Measurements from ENCODE around the gene RABGAP1L.
"Not testable (repeated sequence)": the region's sequence is repeated elsewhere in the genome, so short reads cannot be mapped to it uniquely, and the experiment has no call there.

RABGAP1L gene

DNA sequence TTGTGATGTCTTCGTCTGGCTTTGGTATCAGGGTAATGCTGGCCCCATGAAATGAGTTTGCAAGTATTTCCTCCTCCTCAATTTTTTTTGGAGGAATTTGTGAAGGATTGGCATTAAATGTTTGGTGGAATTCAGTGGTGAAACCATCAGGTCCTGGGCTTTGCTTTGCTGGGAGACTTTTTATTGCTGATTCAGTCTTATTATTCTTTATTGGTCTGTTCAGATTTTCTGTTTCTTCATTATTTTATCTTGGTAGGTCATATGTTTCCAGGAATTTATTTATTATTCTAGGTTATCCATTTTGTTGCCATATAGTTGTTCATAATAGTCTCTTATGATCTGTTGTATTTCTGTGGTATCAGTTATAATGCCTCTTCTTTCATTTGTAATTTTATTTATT lies 126.7 kb downstream of the RABGAP1L start:
- in situ Hi-C loops (cut with MboI; ENCODE audit: low sequenced_read_pairs): no loop called here

DNA sequence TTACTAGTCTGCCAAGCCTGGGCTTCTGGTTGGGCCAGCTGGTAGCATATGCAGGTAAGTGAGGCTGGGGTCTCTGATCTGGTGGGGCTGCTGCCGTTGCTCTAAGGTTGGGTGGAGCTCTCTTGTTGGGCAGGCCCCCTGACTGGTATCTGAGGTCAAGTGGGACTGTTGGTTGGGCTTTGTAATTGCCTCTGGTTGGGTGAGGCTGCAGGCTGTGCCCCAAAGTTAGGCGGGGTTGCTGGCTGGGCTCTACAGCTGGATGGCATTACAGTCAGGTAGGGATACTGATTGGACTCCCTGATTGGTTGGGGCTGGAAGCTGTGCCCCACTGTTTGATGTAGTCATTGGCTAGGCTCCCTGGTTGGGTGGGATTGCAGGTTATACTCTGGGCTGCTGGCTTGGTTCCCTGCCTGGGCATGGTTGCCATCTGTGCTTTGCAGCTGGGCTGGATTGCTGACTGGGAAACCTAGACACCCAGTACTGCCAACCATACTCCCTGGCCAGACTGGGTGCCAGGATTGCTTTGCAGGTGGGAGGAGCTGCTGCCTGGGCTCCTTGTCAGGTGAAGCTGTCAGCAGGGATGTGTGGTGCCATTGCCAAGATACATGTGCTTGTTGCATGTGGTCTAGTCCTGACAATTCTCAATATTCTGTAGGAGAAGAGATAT lies 130.5 kb downstream of the RABGAP1L start:
- in situ Hi-C loops (cut with MboI; ENCODE audit: low sequenced_read_pairs): no loop called here

DNA sequence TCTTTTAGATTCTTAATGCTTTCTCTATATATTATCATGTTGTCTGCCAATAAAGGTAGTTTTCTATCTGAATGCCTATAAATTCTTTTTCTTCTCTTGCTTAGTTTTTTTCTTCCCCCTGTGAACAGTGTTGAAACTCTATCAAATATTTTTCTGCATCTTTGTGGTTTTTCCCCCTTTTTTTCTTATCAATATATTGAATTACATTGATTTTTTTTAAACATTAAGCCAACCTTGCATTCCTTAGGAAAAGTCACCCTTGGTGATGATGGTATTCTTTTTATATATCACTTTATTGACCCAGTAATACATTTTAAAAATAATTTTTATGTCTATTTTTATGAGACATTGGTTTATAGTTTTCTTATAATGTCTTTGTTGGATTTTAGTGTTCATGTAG lies 131.7 kb downstream of the RABGAP1L start:
- in situ Hi-C loops (cut with MboI; ENCODE audit: low sequenced_read_pairs): no loop called here

DNA sequence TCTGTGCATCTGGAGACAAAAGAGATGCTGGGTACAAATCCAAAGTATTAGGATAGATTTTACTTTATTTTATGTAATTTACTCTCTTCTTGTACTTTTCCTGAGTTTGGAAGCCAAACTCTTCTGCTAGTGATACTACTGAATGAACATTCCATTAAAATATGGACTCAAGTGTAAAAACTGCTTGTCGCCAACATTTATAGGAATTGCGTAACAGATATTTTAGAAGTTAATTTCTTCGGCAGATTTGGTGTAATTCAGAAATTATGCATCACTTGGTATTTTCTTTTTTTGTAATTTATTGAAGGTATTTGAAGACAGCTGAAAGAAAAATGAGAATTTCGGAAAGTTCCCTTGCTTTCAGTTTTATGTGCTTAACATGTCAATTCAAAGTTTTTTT lies 137.0 kb downstream of the RABGAP1L start:
- in situ Hi-C loops (cut with MboI; ENCODE audit: low sequenced_read_pairs): no loop called here

DNA sequence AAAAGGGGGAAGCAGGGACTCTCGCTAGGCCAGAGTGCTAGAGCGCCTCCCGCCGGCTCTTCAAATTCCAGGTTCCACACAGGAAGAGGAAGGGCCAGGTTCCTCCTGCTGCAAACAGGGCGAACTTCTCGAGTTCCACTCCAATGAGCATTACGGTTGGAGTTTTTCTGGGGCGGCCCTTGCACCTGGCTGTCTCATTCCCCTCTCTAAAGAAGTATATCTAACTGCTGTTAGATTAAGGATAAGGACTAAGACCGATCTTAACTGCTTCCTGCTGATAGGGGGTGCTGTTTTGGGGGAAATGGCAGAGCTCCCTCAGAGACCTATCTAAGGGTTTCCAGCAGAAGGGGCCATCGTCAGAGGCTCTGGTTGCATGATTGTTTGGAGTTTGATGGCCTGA lies 138.0 kb downstream of the RABGAP1L start:
- in situ Hi-C loops (cut with MboI; ENCODE audit: low sequenced_read_pairs): no loop called here

DNA sequence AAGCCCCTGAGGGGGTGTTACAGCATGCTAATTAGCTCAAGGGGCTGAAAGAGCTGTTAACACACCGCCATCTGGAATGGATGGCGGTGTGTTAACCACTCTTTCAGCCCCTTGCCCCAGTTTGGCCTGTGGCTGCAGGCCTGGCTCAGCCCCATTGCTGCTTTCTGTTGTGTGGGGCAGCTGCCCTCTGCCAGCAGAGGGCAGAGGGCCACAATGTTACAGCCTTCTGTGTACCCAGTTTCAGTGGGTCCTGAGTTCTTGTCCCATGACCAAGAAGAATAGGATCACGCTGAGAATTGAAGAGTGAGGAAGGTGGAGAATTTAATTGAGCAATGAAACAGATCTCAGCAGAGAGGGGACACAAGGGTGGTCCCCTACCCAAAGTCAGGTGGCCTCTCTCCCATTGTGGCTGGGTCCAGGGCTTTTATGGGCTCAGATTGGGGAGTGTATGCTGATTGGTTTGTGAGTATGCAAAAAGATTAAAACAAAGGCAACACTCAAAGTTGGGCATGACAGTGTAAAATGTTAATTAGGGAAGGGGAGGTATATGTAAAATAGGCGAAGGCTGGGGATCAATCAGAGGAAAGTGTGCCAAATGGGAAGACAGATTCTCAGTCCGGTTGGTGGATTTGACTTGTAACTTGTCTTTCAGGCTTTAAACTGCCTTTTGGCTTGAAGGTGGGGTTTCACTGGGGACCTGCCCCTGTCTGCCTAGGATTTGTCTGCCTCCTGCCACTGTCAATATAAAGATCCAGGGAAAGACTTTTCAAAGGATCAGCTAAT lies 142.2 kb downstream of the RABGAP1L start:
- in situ Hi-C loops (cut with MboI; ENCODE audit: low sequenced_read_pairs): no loop called here

DNA sequence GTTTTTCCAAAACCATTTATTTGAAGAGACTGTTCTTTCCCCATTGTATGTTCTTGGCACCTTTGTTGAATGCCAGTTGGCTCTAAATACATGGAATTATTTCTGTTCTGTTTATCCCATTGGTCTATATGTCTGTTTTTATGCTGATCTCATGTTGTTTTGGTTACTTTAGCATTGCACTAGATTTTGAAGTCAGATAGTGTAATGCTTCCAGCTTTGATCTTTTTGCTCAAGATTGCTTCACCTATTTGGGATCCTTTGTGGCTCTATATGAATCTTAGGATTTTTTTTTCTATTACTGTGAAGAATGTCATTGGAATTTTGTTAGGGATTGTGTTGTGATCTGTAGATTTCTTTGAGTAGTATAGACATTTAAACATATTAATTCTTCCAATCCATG lies 149.3 kb downstream of the RABGAP1L start:
- in situ Hi-C loops (cut with MboI; ENCODE audit: low sequenced_read_pairs): no loop called here

DNA sequence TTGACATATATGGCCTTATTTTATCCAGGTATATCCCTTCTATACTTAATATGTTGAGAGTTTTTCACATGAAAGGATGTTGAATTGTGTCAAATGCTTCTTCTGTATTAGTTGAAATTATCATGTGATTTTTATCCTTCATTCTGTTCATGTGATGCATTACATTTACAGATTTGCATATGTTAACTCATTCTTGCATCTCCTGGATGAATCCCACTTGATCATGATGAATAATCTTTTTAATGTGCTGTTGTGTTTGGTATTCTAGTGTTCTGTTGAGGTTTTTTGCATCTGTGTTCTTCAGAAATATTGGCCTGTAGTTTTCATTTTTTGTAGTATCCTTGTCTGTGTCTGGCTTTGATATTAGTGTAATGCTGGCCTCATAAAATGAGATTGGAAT lies 150.2 kb downstream of the RABGAP1L start:
- in situ Hi-C loops (cut with MboI; ENCODE audit: low sequenced_read_pairs): no loop called here

DNA sequence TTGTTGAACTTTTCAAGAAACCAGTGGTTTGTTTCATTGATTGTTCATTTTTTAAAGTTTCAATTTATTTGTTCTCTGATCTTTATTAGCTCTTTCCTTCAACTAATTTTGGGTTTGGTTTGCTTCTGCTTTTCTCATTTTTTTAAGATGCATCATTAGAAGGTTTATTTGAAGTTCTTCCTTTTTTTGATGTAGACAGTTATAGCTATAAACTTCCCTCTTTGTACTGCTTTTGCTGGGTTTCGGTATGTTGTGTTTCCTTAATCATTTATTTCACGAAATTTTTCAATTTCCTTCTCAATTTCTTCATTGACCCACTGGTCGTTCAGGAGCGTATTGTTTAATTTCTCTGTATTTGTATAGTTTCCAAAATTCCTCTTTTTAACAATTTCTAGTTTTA lies 155.1 kb downstream of the RABGAP1L start:
- in situ Hi-C loops (cut with MboI; ENCODE audit: low sequenced_read_pairs): no loop called here

DNA sequence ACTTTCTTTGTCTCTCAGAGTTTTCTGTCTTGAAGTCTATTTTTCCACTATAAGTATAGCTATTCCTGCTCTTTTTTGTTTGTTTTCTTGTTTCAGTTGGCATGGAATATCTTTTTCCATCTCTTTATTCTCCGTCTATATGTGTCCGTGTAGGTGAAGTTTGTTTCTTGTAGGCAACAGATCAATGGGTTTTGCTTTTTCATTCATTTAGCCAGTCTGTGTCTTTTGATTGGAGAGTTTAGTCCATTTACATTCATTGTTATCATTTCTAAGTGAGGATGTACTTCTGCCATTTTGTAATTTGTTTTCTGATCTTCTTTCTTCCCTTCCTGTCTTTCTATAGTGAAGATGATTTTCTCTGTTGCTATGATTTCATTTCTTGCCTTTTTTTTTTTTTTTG lies 155.9 kb downstream of the RABGAP1L start:
- in situ Hi-C loops (cut with MboI; ENCODE audit: low sequenced_read_pairs): no loop called here

DNA sequence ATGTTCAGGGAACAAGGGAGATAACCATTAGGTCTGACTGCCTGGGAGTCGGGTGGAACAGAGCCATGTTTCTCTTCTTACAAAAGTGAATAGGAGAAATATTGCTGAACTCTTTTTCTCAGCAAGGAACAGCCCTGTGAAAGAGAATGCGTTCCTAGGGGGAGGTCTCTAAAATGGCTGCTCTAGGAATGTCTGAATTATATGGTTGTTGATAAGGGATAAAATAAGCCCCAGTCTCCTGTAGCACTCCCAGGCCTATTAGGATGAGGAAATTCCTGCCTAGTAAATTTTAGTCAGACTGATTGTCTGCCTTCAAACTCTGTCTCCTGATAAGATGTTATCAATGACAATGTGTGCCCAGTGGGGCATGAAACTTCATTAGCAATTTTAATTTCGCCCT lies 161.6 kb downstream of the RABGAP1L start:
- in situ Hi-C loops (cut with MboI; ENCODE audit: low sequenced_read_pairs): not testable (repeated sequence)

DNA sequence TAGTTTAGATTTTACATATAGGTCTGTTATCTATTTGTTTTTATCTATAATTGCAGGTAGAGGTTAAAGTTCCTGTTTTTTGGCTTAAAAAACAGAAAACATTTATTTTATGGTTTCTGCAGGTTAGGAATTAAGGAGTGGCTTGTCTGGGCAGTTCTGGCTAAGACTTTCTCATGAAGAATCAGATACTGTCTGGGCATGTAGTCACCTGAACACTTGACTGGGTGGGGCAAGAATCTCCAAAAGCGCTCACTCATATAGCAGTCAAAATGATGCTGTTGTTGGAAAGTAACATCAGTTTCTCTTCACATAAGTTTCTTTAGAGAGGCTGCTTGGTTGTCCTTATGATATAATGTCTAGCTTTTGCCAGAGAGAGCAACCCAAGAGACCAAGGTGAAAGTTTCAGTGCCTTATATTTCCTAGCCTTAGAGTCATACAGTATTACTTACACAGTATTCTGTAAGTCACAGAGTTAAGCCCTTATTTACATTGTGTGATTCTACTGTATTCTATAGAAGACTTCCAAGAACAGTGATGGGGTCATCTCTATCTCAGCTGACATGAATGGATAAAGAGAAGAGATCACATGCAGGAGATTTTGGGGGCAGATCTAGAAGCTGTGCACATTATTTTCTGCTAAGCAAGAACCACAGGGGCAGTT lies 163.0 kb downstream of the RABGAP1L start:
- in situ Hi-C loops (cut with MboI; ENCODE audit: low sequenced_read_pairs): no loop called here

DNA sequence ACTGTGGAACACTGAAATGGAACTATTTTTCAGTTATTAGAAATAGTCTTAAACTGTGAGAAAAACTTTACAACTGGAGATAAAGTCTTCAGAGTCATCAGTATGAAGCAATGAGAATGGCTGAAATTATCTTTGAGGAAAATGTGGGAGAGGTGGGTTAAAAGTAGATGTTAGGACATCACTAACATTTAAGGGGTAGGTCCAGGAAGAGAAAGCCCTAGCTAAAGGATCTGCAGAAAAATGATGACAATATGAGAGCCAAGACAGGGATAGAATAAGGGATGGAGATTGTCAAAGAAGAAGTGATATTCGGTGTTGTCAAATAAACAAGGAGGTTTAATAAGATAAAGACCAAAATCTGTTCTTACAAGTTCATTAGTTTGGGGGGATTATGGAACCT lies 165.2 kb downstream of the RABGAP1L start:
- in situ Hi-C loops (cut with MboI; ENCODE audit: low sequenced_read_pairs): no loop called here

DNA sequence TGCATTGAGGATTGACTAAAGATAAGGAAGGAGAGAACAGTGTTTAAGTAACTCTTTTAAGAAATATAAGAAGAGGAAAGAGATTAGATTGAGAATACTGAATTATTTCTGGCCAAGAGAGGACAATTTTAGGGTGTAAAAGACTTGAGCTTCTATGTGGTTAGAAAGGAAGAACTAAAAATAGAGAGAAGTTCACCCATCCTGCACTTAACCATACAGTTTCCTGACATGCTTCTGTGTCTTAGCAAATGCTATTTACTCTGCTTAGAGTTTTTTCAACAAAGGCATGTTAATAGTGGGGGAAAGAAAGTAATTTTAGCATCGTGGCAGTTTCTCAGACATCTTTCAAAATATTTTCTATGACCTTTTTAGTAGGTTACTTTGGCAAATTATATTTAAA lies 165.6 kb downstream of the RABGAP1L start:
- in situ Hi-C loops (cut with MboI; ENCODE audit: low sequenced_read_pairs): no loop called here

DNA sequence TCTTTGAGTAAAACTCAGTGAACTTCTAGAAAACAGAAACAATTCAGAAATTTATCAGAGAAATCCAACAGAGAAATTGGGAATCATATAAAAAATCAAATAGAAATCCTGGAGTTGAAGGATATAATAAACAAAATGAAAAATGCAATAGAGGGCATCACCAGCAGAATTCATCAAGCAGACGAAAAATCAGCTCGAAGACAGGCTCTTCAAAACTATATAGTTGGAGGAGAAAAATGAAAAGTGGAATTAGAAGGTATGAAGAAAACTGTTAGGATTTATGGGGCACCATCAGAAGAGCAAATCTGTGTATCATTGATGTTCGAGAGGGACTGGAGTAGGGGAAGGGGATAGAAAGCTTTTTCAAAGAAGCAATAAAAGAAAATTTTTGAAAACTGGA lies 167.0 kb downstream of the RABGAP1L start:
- in situ Hi-C loops (cut with MboI; ENCODE audit: low sequenced_read_pairs): no loop called here

DNA sequence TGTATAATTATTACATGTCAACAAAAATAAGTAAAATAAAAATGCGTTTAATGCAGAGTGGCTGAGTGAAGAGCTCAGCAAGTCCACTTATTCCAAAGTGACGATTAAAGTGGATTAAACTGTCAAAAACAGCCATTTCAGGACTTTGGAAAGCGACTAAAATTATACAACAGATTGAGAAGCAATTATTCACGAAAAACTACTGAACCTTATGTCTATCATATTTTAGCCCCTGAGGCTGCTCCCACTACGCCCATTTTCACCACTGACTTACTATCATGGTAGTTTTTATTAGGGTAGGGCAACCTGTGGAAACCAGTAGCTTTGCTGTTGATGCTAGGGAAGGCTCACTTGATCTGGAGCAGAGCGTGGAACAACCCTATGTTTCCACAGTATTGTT lies 174.1 kb downstream of the RABGAP1L start:
- in situ Hi-C loops (cut with MboI; ENCODE audit: low sequenced_read_pairs): no loop called here

DNA sequence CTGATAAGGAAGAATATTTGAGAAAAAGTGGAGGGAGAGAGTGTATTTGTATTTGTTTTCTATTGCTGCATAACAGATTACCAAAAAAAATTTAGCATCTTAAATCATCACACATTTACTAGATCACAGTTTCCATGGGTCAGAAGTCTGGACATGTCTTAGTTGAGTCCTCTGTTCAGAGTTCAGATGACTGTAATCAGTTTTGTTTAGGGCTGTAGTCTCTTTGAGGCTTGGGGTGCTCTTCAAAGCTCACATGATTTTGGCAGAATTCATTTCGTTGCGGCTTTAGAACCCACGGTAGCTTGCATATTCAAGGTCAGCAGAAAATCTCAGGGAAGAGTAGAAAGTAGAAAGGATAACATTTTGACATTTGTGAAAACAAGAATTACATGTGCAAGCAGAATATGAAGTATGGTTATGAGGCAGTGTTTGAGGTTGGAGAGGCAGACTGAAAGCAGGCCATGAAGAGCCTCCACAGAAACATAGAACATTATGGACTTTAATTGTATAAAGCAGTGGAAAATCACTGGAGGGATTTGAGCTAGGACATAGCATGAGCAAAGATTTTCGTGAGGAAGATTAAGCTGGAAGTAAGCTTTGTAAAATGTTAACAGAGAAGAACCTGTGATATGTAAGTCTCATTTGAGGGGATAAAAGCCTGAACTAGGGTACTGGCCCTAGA lies 177.8 kb downstream of the RABGAP1L start:
- in situ Hi-C loops (cut with MboI; ENCODE audit: low sequenced_read_pairs): no loop called here

DNA sequence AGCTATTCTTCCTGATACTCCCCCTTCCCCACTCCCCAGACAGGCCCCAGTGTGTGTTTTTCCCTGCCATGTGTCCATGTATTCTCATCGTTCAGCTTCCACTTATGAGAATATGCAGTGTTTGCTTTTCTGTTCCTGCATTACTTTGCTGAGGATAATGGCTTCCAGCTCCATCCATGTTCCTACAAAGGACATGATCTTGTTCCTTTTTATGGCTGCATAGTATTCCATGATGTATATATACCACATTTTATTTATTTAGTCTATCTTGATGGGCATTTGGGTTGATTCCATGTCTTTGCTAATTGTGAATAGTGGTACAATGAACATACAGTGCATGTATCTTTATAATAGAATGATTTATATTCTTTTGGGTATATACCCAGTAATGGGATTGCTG lies 181.1 kb downstream of the RABGAP1L start:
- in situ Hi-C loops (cut with MboI; ENCODE audit: low sequenced_read_pairs): not testable (repeated sequence)

DNA sequence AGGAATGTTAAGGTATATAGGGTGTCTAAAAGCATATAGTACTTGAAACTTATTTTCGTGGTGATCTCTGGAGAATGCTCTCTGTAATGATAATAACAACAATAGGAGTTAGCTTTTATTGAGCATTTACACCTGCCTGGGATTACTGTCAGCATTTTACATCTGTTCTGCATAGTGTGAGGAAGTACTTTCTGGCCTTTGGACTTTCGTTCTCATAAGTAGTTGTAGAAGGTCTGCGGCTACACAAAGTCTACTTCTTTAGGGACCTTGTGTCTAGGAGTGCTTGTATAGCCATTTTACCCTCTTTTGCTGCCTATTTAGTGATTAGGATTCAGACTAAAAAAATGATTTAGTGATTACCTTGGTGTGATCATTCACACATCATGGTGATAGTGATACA lies 184.8 kb downstream of the RABGAP1L start:
- in situ Hi-C loops (cut with MboI; ENCODE audit: low sequenced_read_pairs): no loop called here

DNA sequence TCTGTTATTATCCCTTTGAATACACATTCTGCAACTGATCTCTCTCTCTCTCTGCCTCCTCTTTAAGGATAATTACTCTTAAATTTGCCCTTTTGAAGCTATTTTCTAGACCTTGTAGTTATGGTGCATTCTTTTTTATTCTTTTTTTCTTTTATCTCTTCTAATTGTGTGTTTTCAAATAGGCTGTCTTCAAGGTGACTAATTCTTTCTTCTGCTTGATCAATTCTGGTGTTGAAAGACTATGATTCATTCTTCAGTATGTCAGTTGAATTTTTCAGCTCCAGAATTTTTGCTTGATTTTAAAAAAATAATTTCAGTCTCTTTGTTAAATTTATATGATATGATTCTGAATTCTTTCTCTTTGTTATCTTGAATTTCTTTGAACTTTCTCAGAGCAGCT lies 192.8 kb downstream of the RABGAP1L start:
- in situ Hi-C loops (cut with MboI; ENCODE audit: low sequenced_read_pairs): no loop called here

DNA sequence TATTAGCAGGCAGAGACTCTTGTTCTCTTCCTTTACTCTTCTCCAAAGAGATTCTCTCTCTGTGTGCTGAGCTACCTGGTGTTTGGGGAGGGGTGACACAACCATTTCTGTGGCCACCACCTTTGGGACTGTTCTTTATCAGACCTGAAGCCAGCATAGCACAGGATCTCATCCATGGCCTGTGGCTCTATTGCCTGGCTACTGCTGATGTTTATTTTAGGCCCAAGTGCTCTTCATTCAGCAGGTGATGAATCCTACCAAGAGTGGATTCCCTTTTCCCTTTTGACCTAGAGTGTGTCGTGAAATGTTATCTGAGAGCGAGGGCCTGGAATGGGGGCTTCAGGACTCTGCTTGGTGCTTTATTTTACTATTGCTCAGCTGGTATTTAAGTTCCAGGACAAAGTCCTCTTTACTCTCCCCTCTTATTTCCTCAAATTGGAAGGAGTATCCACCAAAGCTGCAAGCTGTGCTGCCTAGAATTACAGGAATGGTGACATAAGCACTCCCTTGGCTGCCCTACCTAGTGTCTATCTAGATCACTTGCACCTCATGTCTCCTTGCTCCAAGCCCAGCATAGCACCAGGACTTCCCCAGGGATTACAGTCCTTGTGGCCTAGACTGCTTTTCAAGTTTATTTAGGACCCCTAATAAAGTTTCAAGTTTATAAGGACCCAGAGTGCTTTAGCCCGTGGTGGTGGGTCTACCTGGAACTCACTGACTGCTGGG lies 193.7 kb downstream of the RABGAP1L start:
- in situ Hi-C loops (cut with MboI; ENCODE audit: low sequenced_read_pairs): no loop called here

Measured in HL-60/S4 treated with phorbol 12-myristate 13-acetate at 8.2 ng/mL for 4 days and 3 days (cell line).